ENCODE data around the gene HS1BP3.

GRCh38 chr2:20650877-20651730, at the start of gene HS1BP3:
- TF ChIP-seq CTCF (IDR thresholded peaks at IDR 0.05) (peak; percentile 11 to 98 (median 63)), POLR2A (IDR thresholded peaks at IDR 0.05) (peak; percentile 54)
